Esophagus (tissue), 2 donors: ENCODE data around the gene RSPH1. TPM values are rescaled to one million over a fixed set of nuclear protein-coding genes. Genes with fewer than 3 reads are reported as not detected.

Source experiments
- H3K27ac ChIP-seq, 2 donors: one replicate each; pipeline ENCODE4 v1.5.1; 2013; ENCODE audit warnings: low read depth in 2 of 2, mild to moderate bottlenecking in 2 of 2, inconsistent platforms in 1 of 2, low read length in 1 of 2, moderate library complexity in 1 of 2
- H3K27me3 ChIP-seq, 2 donors: one replicate each; pipeline ENCODE4 v1.6.1; 2013; ENCODE audit warnings: low read length in 2 of 2, control low read depth in 1 of 2, mild to moderate bottlenecking in 1 of 2; ENCODE audit not compliant: insufficient read depth in 2 of 2, control insufficient read depth in 1 of 2
- H3K36me3 ChIP-seq, 2 donors: one replicate each; pipeline ENCODE4 v1.6.1; 2013; ENCODE audit warnings: low read length in 1 of 2; ENCODE audit not compliant: control insufficient read depth in 2 of 2, insufficient read depth in 2 of 2
- H3K4me1 ChIP-seq, 2 donors: one replicate each; pipeline ENCODE4 v1.6.1; 2013; ENCODE audit warnings: low read length in 1 of 2; ENCODE audit not compliant: control insufficient read depth in 2 of 2, insufficient read depth in 2 of 2
- H3K4me3 ChIP-seq, 2 donors: one replicate each; pipeline ENCODE4 v1.5.1; 2013; ENCODE audit warnings: low read length in 2 of 2, mild to moderate bottlenecking in 2 of 2, low read depth in 1 of 2, moderate library complexity in 1 of 2
- H3K9me3 ChIP-seq, 2 donors: one replicate each; pipeline ENCODE4 v1.6.1; 2013; ENCODE audit warnings: mild to moderate bottlenecking in 2 of 2, low read depth in 1 of 2, low read length in 1 of 2, moderate library complexity in 1 of 2; ENCODE audit not compliant: control insufficient read depth in 2 of 2, insufficient read depth in 1 of 2
- WGBS, 2 donors: extraction: QIAGEN DNeasy Blood & Tissue Kit; methylation state at CpG; one replicate each; pipeline ENCODE4 v1.1.7; 2013; 5-methylcytosine and 5-hydroxymethylcytosine counted together
- polyA plus RNA-seq, 2 donors: library from polyadenylated mRNA; stranded (reverse); fragments of 200-250 nt; gene quantifications; one replicate each; pipeline ENCODE4 v1.2.3, GENCODE V29; 2013
- donor health status: healthy with polysubstance abuse.
- donor health status: Bipolar disorder and iron deficiency.

RSPH1 gene
- polyA plus RNA-seq, 2 donors: 0.20 to 0.53 TPM

- H3K27ac ChIP-seq: no peak overlapping the region
- peaks cover 0 to 3% of the 10 kb centered on the region in 2 donors for H3K4me1 ChIP-seq
- H3K27me3 ChIP-seq: no peaks in the 10 kb centered on the region
- WGBS, 2 donors: 93 to 94% methylated on average over 4 of the region's 4 CpGs
- H3K36me3 ChIP-seq: no peaks in the 10 kb centered on the region
- no peaks in the 10 kb centered on the region for H3K9me3 ChIP-seq
- H3K4me3 ChIP-seq: no peak overlapping the region
Observed at GRCh38 chr21:42481169-42481568, 14.9 kb downstream of the RSPH1 start.

- Histone ChIP-seq H3K27me3 (no peaks in the 10 kb centered on the region), H3K27ac (no peak overlapping the region), H3K4me1 (peaks cover 0 to 3% of the 10 kb centered on the region in 2 donors), H3K36me3 (no peaks in the 10 kb centered on the region), H3K4me3 (no peak overlapping the region), H3K9me3 (no peaks in the 10 kb centered on the region)
- 92 to 95% methylated on average over 10 of the region's 10 CpGs for WGBS, 2 donors
Observed at GRCh38 chr21:42480736-42481135, 15.3 kb downstream of the RSPH1 start.

GRCh38 chr21:42479582-42479981, 16.4 kb downstream of the RSPH1 start:
- no peaks in the 10 kb centered on the region for H3K9me3 ChIP-seq
- H3K27ac ChIP-seq: no peak overlapping the region
- no peak overlapping the region for H3K4me3 ChIP-seq
- 82 to 83% methylated on average over 5 of the region's 5 CpGs for WGBS, 2 donors
- H3K36me3 ChIP-seq: no peaks in the 10 kb centered on the region
- H3K4me1 ChIP-seq: peaks cover under 1 to 2% of the 10 kb centered on the region in 2 donors
- no peaks in the 10 kb centered on the region for H3K27me3 ChIP-seq

- Histone ChIP-seq H3K4me1 (peaks cover 2 to 8% of the 10 kb centered on the region in 2 donors), H3K9me3 (no peaks in the 10 kb centered on the region), H3K27ac (no peak overlapping the region), H3K4me3 (no peak overlapping the region), H3K27me3 (no peaks in the 10 kb centered on the region), H3K36me3 (no peaks in the 10 kb centered on the region)
- WGBS, 2 donors: 65% methylated on average over 7 of the region's 7 CpGs
Observed at GRCh38 chr21:42478504-42478903, 17.5 kb downstream of the RSPH1 start.

GRCh38 chr21:42476388-42477331, 19.4 kb downstream of the RSPH1 start:
- Histone ChIP-seq H3K27ac (no peak overlapping the region), H3K27me3 (no peaks in the 10 kb centered on the region), H3K9me3 (no peaks in the 10 kb centered on the region), H3K4me3 (no peak overlapping the region), H3K36me3 (no peaks in the 10 kb centered on the region), H3K4me1 (peaks cover 2 to 8% of the 10 kb centered on the region in 2 donors)
- WGBS, 2 donors: 86 to 87% methylated on average over 25 of the region's 25 CpGs

- Histone ChIP-seq H3K4me3 (no peak overlapping the region), H3K27ac (no peak overlapping the region), H3K27me3 (no peaks in the 10 kb centered on the region), H3K4me1 (peaks cover 2 to 8% of the 10 kb centered on the region in 2 donors), H3K9me3 (no peaks in the 10 kb centered on the region), H3K36me3 (no peaks in the 10 kb centered on the region)
- WGBS, 2 donors: 83 to 87% methylated on average over 18 of the region's 18 CpGs
Observed at GRCh38 chr21:42475526-42476387, 20.3 kb downstream of the RSPH1 start.

- no peak overlapping the region for H3K4me3 ChIP-seq
- H3K9me3 ChIP-seq: no peaks in the 10 kb centered on the region
- peak overlapping the region in 1 of 2 donors; percentile 63 for H3K27ac ChIP-seq
- no peaks in the 10 kb centered on the region for H3K27me3 ChIP-seq
- H3K4me1 ChIP-seq: peaks cover 2 to 8% of the 10 kb centered on the region in 2 donors
- WGBS, 2 donors: 79 to 85% methylated on average over 7 of the region's 7 CpGs
- H3K36me3 ChIP-seq: no peaks in the 10 kb centered on the region
Observed at GRCh38 chr21:42475036-42475435, 21.0 kb downstream of the RSPH1 start.

- WGBS, 2 donors: 55 to 59% methylated on average over 14 of the region's 14 CpGs
- no peak overlapping the region for H3K4me3 ChIP-seq
- H3K27me3 ChIP-seq: no peaks in the 10 kb centered on the region
- no peaks in the 10 kb centered on the region for H3K36me3 ChIP-seq
- H3K27ac ChIP-seq: peak overlapping the region; percentile 18 to 82
- peaks cover 2 to 8% of the 10 kb centered on the region in 2 donors for H3K4me1 ChIP-seq
- no peaks in the 10 kb centered on the region for H3K9me3 ChIP-seq
Observed at GRCh38 chr21:42474043-42474831, 21.8 kb downstream of the RSPH1 start.

- H3K9me3 ChIP-seq: no peaks in the 10 kb centered on the region
- H3K4me3 ChIP-seq: no peak overlapping the region
- H3K27me3 ChIP-seq: no peaks in the 10 kb centered on the region
- peak overlapping the region; percentile 18 to 82 for H3K27ac ChIP-seq
- WGBS, 2 donors: 75 to 86% methylated on average over 9 of the region's 9 CpGs
- H3K36me3 ChIP-seq: no peaks in the 10 kb centered on the region
- H3K4me1 ChIP-seq: peaks cover 2 to 8% of the 10 kb centered on the region in 2 donors
Observed at GRCh38 chr21:42473498-42474042, 22.5 kb downstream of the RSPH1 start.
